A673 (cell line): ENCODE results near the gene OGDHL. TPM values are rescaled to one million over a fixed set of nuclear protein-coding genes. Genes with fewer than 3 reads are reported as not detected.

Experiments
- BruUV-seq: library from RNA; stranded (reverse); fragments of 400-500 nt; replicated peaks from 2 replicates; lab custom pipeline; 2021; lab: Mats Ljungman, UMichigan
- CTCF ChIA-PET: fragments of 300-600 bp; sonication (Branson Sonifier 250); formaldehyde crosslinking; loops from one replicate; lab custom pipeline; 2022; ENCODE audit warnings: antibody characterized with exemption; lab: Charles Lee
- POLR2A ChIA-PET: fragments of 300-600 bp; sonication (Branson Sonifier 250); formaldehyde crosslinking; loops from one replicate; lab custom pipeline; 2022; ENCODE audit warnings: antibody characterized with exemption; ENCODE audit not compliant: low non-redundant PET; lab: Charles Lee
- DNase-seq: peaks from one replicate; pipeline ENCODE4 v3.0.0-alpha.2; 2015; ENCODE audit warnings: low spot score
- H3K27ac ChIP-seq: fragments of 200-600 bp; sonication (generic); 2 replicates; pipeline ENCODE4 v1.5.1; 2016; ENCODE audit warnings: mixed run types, low read depth, mild to moderate bottlenecking, mixed read lengths, antibody characterized with exemption, low read length; ENCODE audit not compliant: poor library complexity, severe bottlenecking
- H3K27me3 ChIP-seq: fragments of 200-600 bp; sonication (generic); replicated peaks from 2 replicates; pipeline ENCODE4 v1.6.1; 2017; ENCODE audit warnings: mixed run types, low read depth, mild to moderate bottlenecking, mixed read lengths, antibody characterized with exemption, low read length; ENCODE audit not compliant: insufficient read depth, poor library complexity
- H3K36me3 ChIP-seq: fragments of 200-600 bp; sonication (generic); 2 replicates; pipeline ENCODE4 v1.6.1; 2016; ENCODE audit warnings: mixed run types, mild to moderate bottlenecking, mixed read lengths, antibody characterized with exemption, low read length; ENCODE audit not compliant: insufficient read depth, poor library complexity, severe bottlenecking
- H3K4me1 ChIP-seq: fragments of 200-600 bp; sonication (generic); 2 replicates; pipeline ENCODE4 v1.6.1; 2017; ENCODE audit warnings: mixed run types, mild to moderate bottlenecking, mixed read lengths, antibody characterized with exemption, low read length; ENCODE audit not compliant: insufficient read depth, poor library complexity, severe bottlenecking
- H3K4me3 ChIP-seq: fragments of 200-600 bp; sonication (generic); 2 replicates; pipeline ENCODE4 v1.5.1; 2016; ENCODE audit warnings: low read depth, mixed run types, mild to moderate bottlenecking, mixed read lengths, low read length; ENCODE audit not compliant: poor library complexity, severe bottlenecking
- H3K9me3 ChIP-seq: fragments of 200-600 bp; sonication (generic); 2 replicates; pipeline ENCODE4 v1.6.1; 2016; ENCODE audit warnings: mixed run types, low read depth, mild to moderate bottlenecking, mixed read lengths, antibody characterized with exemption, low read length; ENCODE audit not compliant: poor library complexity, severe bottlenecking
- EZH2 ChIP-seq: fragments of 200-600 bp; sonication (generic); IDR thresholded peaks from 2 replicates; pipeline ENCODE4 v1.6.1; 2017; ENCODE audit warnings: borderline replicate concordance, low read depth, mild to moderate bottlenecking, mixed read lengths, antibody characterized with exemption, low read length; ENCODE audit not compliant: poor library complexity, severe bottlenecking
- intact Hi-C: fragments of 100-400 bp; cut with micrococcal nuclease; formaldehyde crosslinking; loops from one replicate; pipeline ENCODE4 v1.10.0; 2022; ENCODE audit not compliant: unreplicated experiment
- total RNA-seq: library from RNA; stranded (reverse); gene quantifications from 2 replicates; pipeline ENCODE4 v1.2.3, GENCODE V29; 2021
- TF ChIP-seq, protein P1 (sequence below): fragments of 300-800, 200-600 bp; sonication (generic); conservative IDR thresholded peaks from 2 replicates; pipeline ENCODE4 v1.5.1; 2017; ENCODE audit warnings: low read depth, mild to moderate bottlenecking, antibody characterized with exemption, low read length, moderate library complexity, mixed read lengths

OGDHL gene
- total RNA-seq, 1 experiment from 2014 or later = 1.6 TPM

DNA sequence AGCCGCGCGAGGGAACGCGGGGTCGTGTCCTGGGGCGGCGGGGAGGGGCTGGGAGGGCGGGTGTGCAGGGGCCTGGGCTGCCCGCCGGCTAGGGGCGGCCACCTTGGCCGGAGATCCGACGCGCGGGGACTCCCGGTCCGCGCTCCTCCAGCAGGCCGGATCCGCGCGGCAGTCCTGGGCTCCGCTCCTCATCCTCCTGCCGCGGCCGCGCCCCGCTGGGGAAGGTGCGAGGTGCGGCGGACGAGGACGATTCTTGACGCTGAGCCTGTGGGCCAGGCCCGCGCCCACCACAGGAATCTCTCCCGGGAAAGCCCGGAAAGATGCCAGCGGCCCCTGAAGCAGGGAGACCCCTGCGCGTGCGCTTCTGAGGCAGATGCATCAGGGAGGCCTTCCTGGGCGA is 6.6 kb upstream of the OGDHL start:
- H3K27ac ChIP-seq = no peak overlapping the region
- intact Hi-C loops = no loop called here
- no peak for DNase-seq
- H3K9me3 ChIP-seq = no peaks in the 10 kb centered on the region
- no peaks in the 10 kb centered on the region for H3K4me1 ChIP-seq
- no peaks in the 10 kb centered on the region for H3K36me3 ChIP-seq
- ChIA-PET CTCF (no interaction called here), POLR2A (no interaction called here)
- no TSS peak for BruUV-seq
- TF ChIP-seq, protein P1, sequence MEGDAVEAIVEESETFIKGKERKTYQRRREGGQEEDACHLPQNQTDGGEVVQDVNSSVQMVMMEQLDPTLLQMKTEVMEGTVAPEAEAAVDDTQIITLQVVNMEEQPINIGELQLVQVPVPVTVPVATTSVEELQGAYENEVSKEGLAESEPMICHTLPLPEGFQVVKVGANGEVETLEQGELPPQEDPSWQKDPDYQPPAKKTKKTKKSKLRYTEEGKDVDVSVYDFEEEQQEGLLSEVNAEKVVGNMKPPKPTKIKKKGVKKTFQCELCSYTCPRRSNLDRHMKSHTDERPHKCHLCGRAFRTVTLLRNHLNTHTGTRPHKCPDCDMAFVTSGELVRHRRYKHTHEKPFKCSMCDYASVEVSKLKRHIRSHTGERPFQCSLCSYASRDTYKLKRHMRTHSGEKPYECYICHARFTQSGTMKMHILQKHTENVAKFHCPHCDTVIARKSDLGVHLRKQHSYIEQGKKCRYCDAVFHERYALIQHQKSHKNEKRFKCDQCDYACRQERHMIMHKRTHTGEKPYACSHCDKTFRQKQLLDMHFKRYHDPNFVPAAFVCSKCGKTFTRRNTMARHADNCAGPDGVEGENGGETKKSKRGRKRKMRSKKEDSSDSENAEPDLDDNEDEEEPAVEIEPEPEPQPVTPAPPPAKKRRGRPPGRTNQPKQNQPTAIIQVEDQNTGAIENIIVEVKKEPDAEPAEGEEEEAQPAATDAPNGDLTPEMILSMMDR = no peak
- no peak overlapping the region for H3K4me3 ChIP-seq
- H3K27me3 ChIP-seq = peaks cover 37% of the 10 kb centered on the region

DNA sequence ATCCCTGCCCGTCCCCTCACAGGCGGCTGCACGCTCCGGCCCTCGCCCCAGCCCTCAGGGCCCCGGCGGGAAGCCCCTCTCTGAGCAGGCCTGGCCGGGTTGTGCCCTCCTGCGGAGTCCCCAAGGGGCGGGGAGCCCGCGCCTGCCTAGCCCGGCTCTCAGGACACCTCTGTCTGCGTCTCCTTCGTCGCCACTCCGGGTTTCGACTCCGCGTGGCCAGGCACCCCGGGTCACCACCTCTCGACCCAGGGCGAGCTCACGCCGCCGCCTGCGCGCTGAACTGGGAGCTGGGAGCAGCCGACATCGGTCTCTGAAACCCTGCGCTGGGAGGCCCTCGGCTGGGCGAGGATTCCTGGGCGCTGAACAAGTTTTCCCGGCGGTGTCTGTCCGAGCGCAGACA is 6.2 kb upstream of the OGDHL start:
- TF ChIP-seq, protein P1 = no peak
- ChIA-PET CTCF (no interaction called here), POLR2A (no interaction called here)
- Histone ChIP-seq H3K36me3 (no peaks in the 10 kb centered on the region), H3K27me3 (peaks cover 39% of the 10 kb centered on the region), H3K4me1 (no peaks in the 10 kb centered on the region), H3K27ac (no peak overlapping the region), H3K4me3 (no peak overlapping the region), H3K9me3 (no peaks in the 10 kb centered on the region)
- BruUV-seq = no TSS peak
- intact Hi-C loops = no loop called here
- no peak for DNase-seq

DNA sequence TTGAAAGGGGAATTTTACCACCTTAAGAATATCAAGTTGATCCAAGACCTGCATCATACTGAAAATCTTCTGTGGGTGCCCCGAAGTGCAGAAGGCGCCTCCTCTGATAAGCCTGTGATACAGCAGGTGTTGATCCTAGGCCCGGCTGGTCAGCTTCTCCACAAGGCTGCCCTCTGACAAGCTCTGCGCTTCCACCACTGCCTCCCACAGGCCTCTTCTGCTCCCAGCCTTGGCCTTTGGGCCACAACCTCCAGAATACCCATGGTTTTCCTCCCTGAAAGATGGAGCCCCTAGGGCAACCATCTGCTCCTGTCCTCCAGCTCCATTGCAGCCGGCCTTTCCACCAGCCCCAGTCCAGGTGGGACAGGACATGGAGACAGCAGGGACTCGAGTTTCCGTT is 5.6 kb upstream of the OGDHL start:
- TF ChIP-seq, protein P1 = no peak
- no peak for TF ChIP-seq EZH2
- Histone ChIP-seq H3K4me3 (no peak overlapping the region), H3K36me3 (no peaks in the 10 kb centered on the region), H3K9me3 (no peaks in the 10 kb centered on the region), H3K27ac (no peak overlapping the region), H3K4me1 (no peaks in the 10 kb centered on the region), H3K27me3 (peaks cover 41% of the 10 kb centered on the region)
- ChIA-PET POLR2A (no interaction called here), CTCF (no interaction called here)
- intact Hi-C loops = no loop called here
- no peak for DNase-seq
- no TSS peak for BruUV-seq
